ENCODE results near the gene S1PR2.
"Not testable (repeated sequence)": the region's sequence is repeated elsewhere in the genome, so short reads cannot be mapped to it uniquely, and the experiment has no call there.

The S1PR2 gene

DNA sequence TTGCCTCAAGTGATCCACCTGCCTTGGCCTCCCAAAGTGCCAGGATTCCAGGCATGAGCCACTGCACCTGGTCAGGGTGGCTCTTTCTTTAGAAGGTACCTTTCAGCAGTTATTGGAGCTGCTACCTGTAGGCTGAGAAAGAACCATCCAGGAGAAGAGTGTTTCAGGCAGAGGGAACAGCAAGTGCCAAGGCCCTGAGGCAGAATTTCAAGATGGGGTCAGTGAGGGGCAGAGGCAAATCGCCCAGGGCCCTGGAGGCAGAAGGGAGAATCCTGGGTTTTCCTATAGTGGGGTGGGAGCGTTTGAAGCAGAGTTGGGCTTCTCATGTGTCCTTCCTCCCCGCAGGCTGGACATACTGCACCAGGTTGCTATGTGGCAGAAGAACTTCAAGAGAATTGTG, 23.1 kb upstream of the S1PR2 start:
- TF ChIP-seq, protein P1, sequence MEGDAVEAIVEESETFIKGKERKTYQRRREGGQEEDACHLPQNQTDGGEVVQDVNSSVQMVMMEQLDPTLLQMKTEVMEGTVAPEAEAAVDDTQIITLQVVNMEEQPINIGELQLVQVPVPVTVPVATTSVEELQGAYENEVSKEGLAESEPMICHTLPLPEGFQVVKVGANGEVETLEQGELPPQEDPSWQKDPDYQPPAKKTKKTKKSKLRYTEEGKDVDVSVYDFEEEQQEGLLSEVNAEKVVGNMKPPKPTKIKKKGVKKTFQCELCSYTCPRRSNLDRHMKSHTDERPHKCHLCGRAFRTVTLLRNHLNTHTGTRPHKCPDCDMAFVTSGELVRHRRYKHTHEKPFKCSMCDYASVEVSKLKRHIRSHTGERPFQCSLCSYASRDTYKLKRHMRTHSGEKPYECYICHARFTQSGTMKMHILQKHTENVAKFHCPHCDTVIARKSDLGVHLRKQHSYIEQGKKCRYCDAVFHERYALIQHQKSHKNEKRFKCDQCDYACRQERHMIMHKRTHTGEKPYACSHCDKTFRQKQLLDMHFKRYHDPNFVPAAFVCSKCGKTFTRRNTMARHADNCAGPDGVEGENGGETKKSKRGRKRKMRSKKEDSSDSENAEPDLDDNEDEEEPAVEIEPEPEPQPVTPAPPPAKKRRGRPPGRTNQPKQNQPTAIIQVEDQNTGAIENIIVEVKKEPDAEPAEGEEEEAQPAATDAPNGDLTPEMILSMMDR (IDR thresholded peaks at IDR 0.05; ENCODE audit: borderline replicate concordance, control extremely low read depth, extremely low read depth, insufficient read depth, missing control alignments), result no peak
- DNase-seq (ENCODE audit: low spot score), result no peak
- in situ Hi-C loops (cut with MboI; ENCODE audit: low sequenced_read_pairs, unreplicated experiment), result no loop called here

DNA sequence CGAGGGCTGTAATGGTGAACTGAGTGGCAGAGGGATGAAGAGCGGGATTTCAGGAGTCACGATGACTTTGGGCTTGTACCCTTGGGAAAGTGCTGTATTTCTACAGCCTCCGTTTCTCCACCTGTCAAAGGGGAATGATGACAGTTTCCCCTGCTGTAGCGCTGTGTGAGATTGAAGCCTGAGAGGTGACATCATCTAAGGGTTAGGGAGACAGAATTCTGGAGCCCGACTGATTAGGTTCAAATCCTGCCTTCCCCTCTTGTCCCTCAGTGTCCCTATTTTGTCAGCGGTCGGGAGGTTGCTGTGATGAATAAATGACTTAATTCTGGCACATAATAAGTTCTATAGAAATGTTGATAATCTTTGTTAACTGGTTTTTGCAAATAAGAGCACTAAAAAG, 21.6 kb upstream of the S1PR2 start:
- TF ChIP-seq, protein P1 (IDR thresholded peaks at IDR 0.05; ENCODE audit: borderline replicate concordance, control extremely low read depth, extremely low read depth, insufficient read depth, missing control alignments), result no peak
- in situ Hi-C loops (cut with MboI; ENCODE audit: low sequenced_read_pairs, unreplicated experiment), result no loop called here
- no peak for DNase-seq (ENCODE audit: low spot score)

DNA sequence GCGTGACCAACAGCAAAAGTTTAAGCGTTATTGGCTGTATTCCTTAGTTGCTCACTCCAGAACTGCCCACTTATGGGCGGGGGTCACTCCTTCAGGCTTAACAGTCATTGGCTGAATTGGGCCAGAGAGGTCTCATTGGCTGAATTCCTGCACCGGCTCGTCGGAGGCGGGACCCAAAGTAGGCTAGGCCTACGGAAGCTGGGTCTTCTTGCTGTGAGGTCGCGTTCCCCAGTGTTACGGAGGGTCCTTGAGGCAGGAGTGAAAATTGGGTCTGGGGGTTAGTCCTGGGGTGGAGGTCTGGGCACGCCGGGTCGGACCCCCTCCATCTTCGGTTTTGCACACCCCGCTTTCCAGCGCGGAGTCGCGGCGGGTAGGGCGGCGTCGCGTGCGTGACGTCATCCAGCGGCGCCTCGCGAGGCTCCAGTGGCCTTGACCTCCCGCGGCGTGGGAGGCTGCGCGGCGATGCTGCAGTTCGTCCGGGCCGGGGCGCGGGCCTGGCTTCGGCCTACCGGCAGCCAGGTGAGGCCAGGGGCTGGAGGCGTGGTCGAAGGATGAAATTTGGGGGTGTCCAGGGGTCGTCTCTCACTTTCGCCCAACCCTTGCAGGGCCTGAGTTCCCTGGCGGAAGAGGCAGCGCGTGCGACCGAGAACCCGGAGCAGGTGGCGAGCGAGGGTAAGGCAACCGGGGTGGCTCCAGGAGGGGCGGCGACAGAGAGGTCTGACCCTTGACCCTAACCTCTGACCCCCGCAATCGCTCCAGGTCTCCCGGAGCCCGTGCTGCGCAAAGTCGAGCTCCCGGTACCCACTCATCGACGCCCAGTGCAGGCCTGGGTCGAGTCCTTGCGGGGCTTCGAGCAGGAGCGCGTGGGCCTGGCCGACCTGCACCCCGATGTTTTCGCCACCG, 20.9 kb upstream of the S1PR2 start, which contains the start of gene MRPL4:
TSS of gene MRPL4 (plus strand) at position 423 of the 903 bp plus-strand sequence. CDS start at position 463, 40 bp downstream.
- peak; percentile 95 for DNase-seq (ENCODE audit: low spot score)
- in situ Hi-C loops (cut with MboI; ENCODE audit: low sequenced_read_pairs, unreplicated experiment), result no loop called here
- TF ChIP-seq, protein P1 (IDR thresholded peaks at IDR 0.05; ENCODE audit: borderline replicate concordance, control extremely low read depth, extremely low read depth, insufficient read depth, missing control alignments), result no peak

DNA sequence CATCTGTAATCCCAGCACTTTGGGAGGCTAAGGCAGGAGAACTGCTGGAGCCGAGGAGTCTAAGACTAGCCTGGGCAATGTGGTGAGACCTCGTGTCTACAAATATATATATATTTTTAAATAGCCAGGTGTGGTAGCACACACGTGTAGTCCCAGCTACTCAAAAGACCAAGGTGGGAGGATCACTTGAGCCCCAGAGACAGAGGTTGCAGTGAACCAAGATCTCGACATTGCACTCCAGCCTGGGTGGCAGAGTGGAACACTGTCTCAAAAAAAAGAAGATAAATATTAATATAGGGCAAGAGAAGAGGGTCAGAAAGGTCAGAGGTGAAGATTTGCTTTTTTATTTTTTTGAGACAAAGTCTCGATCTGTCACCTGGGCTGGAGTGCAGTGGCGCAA, 15.4 kb upstream of the S1PR2 start:
- in situ Hi-C loops (cut with MboI; ENCODE audit: low sequenced_read_pairs, unreplicated experiment), result loop anchor here (25.0 kb wide), 1 partner anchor 309 kb away; the partner anchor contains the start of gene OLFM2
- DNase-seq (ENCODE audit: low spot score), result no peak
- TF ChIP-seq, protein P1 (IDR thresholded peaks at IDR 0.05; ENCODE audit: borderline replicate concordance, control extremely low read depth, extremely low read depth, insufficient read depth, missing control alignments), result no peak

DNA sequence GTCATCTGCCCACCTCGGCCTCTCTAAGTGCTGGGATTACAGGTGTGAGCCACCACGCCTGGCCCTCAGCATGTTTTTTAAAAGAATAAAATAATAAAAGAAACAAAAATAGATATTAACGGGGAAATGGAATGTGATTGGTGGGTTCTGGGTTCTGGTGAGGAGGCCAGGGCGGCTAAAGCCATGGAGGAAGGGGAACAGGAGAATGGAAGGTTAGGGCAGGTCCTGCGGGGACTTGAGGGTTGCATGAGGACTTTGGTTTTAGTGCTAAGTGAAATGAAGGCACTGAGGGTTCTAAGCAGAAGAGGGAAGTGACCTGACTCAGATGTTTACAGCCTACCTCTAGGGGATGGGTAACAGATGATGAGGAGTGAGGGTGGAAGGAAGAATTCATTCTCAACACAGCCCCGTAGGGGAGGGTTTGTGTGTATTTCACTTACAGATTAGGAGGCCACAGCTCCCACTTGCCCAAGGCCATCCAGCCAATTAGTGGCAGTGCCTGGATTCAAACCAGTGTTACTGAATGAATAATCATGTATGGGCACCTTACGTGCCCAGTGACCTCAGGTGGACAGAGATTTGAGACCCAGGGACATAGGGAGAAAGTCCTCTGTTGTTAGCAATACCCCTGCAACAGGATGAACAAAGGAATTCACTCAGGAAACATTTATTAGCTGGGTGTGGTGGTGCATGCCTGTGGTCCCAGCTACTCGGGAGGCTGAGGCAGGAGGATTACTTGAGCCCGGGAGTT, 14.2 kb upstream of the S1PR2 start:
- in situ Hi-C loops (cut with MboI; ENCODE audit: low sequenced_read_pairs, unreplicated experiment), result loop anchor here (25.0 kb wide), 1 partner anchor 308 kb away; the partner anchor contains the start of gene OLFM2
- DNase-seq (ENCODE audit: low spot score), result peak; percentile 57
- TF ChIP-seq, protein P1 (IDR thresholded peaks at IDR 0.05; ENCODE audit: borderline replicate concordance, control extremely low read depth, extremely low read depth, insufficient read depth, missing control alignments), result no peak

DNA sequence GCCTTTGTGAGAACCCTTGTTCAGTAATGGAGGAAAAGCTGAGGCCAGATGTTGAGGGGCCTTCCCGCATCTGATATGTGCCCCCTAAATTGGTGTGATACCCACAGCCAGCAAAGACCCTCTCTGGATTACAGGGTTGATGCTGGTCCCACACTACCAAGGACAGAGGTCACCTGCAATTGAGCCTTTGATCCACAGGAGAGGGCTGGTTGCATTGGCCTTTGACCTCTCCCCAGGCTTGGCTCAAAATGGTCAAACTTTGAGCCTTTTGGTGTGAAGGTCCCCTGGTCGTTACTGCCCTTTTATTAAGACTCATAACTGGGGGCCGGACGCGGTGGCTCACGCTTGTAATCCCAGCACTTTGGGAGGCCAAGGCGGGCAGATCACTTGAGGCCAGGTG, 12.5 kb upstream of the S1PR2 start:
- no peak for DNase-seq (ENCODE audit: low spot score)
- TF ChIP-seq, protein P1 (IDR thresholded peaks at IDR 0.05; ENCODE audit: borderline replicate concordance, control extremely low read depth, extremely low read depth, insufficient read depth, missing control alignments), result no peak
- in situ Hi-C loops (cut with MboI; ENCODE audit: low sequenced_read_pairs, unreplicated experiment), result loop anchor here (25.0 kb wide), 1 partner anchor 306 kb away; the partner anchor contains the start of gene OLFM2

DNA sequence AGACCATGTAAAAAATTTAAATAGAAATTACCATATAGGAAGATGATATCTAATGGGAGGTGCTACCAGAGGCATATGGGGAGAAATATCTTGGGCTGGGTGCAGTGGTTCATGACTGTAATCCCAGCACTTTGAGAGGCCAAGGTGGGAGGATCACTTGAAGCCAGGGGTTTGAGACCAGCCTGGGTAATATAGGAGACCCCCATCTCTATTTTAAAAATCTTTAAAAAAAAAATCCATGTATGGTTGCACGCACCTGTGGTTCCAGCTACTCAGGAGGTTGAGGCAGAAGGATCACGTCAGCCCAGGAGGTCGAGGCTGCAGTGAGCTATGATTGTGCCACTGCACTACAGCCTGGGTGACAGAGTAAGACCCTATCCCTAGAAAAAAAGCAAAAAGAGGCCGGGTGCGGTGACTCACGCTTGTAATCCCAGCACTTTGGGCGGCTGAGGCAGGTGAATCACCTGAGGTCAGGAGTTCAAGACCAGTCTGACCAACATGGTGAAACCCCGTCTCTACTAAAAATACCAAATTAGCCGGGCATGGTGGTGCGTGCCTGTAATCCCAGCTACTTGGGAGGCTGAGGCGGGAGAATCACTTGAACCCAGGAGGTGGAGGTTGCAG, 10.8 kb upstream of the S1PR2 start:
- in situ Hi-C loops (cut with MboI; ENCODE audit: low sequenced_read_pairs, unreplicated experiment), result loop anchor here (25.0 kb wide), 1 partner anchor 305 kb away; the partner anchor contains the start of gene OLFM2
- not testable (repeated sequence) for DNase-seq (ENCODE audit: low spot score)

Measured in GM13976 (cell line).